Lung (tissue), 12 donors: ENCODE measurements around the gene DNAJC1. TPM values are rescaled to one million over a fixed set of nuclear protein-coding genes. Genes with fewer than 3 reads are reported as not detected.

Source experiments
- ATAC-seq: fragments of 200-7000 bp; cut with Tn5 transposase; one replicate; pipeline ENCODE4 v1.9.1; 2020; ENCODE audit warnings: moderate number of reproducible peaks; ENCODE audit not compliant: insufficient read depth, low FRiP score
- DNase-seq, 3 donors: peaks; one replicate each; pipeline ENCODE4 v3.0.0-alpha.2; 2013 to 2017
- H3K27ac ChIP-seq, 2 donors: one replicate each; pipeline ENCODE4 v1.5.1; 2013; ENCODE audit warnings: mild to moderate bottlenecking in 2 of 2, moderate library complexity in 2 of 2, control low read depth in 1 of 2, inconsistent platforms in 1 of 2, low read depth in 1 of 2, low read length in 1 of 2
- H3K27me3 ChIP-seq, 3 donors: one replicate each; pipeline ENCODE4 v1.5.1; 2013; ENCODE audit warnings: low read length in 2 of 3; ENCODE audit not compliant: control insufficient read depth in 3 of 3, insufficient read depth in 3 of 3
- H3K36me3 ChIP-seq, 4 donors: one replicate each; pipeline ENCODE4 v1.5.1; 2013; ENCODE audit warnings: low read length in 4 of 4, mild to moderate bottlenecking in 1 of 4, moderate library complexity in 1 of 4; ENCODE audit not compliant: control insufficient read depth in 4 of 4, insufficient read depth in 4 of 4
- H3K4me1 ChIP-seq, 5 donors: one replicate each; pipeline ENCODE4 v1.5.1; 2013; ENCODE audit warnings: low read length in 5 of 5, mild to moderate bottlenecking in 2 of 5, moderate library complexity in 1 of 5; ENCODE audit not compliant: control insufficient read depth in 5 of 5, insufficient read depth in 5 of 5
- H3K4me3 ChIP-seq: one replicate; pipeline ENCODE4 v1.5.1; 2013; ENCODE audit warnings: mild to moderate bottlenecking, control low read depth, moderate library complexity
- H3K9ac ChIP-seq, 2 donors: one replicate each; pipeline ENCODE4 v1.5.1; 2013; ENCODE audit warnings: low read length in 2 of 2, control low read depth in 1 of 2; ENCODE audit not compliant: insufficient read depth in 1 of 2
- H3K9me3 ChIP-seq, 4 donors: one replicate each; pipeline ENCODE4 v1.5.1; 2013; ENCODE audit warnings: low read length in 3 of 4, mild to moderate bottlenecking in 1 of 4, moderate library complexity in 1 of 4; ENCODE audit not compliant: control insufficient read depth in 4 of 4, insufficient read depth in 3 of 4
- CTCF ChIP-seq: IDR thresholded peaks from 2 replicates; pipeline ENCODE4 v1.5.1; 2012; ENCODE audit warnings: mild to moderate bottlenecking; ENCODE audit errors: control extremely low read depth, extremely low read depth
- WGBS, 2 donors: extraction: QIAGEN DNeasy Blood & Tissue Kit; methylation state at CpG; one replicate each; pipeline ENCODE4 v1.1.7; 2013; 5-methylcytosine and 5-hydroxymethylcytosine counted together
- polyA plus RNA-seq, 2 donors: library from polyadenylated mRNA; stranded (reverse); fragments of 200-250 nt; gene quantifications; one replicate each; pipeline ENCODE4 v1.2.1, GENCODE V29; 2013
- total RNA-seq, 2 donors: library from RNA; depleted of rRNA in 1 of 2; stranded (reverse); fragments of >200 nt in 1 of 2; gene quantifications; one replicate each; pipeline ENCODE4 v1.2.1, GENCODE V29; 2014 to 2021
- donor health status: control.
- donor health status: control.
- donor health status: Bipolar disorder and iron deficiency.
- donor health status: healthy.
- donor health status: DM: yes; HTN: yes; CAD: no.

DNAJC1 gene
- total and polyA plus RNA-seq, 4 donors, result 31.0 to 38.2 (median 35.6) TPM

GRCh38 chr10:21953585-21954057 is 49.9 kb downstream of the DNAJC1 start:
- ATAC-seq, result peak; percentile 75
- 0 to 2% methylated on average over 1 of the region's 1 CpG for WGBS, 2 donors
- DNase-seq, result peak in 2 of 3 donors; percentile 60 to 70

GRCh38 chr10:21950566-21950965 is 53.0 kb downstream of the DNAJC1 start:
- Histone ChIP-seq H3K4me1 (no peaks in the 10 kb centered on the region), H3K27ac (no peak overlapping the region), H3K4me3 (no peak overlapping the region), H3K36me3 (no peaks in the 10 kb centered on the region), H3K27me3 (no peaks in the 10 kb centered on the region), H3K9ac (no peak overlapping the region), H3K9me3 (no peaks in the 10 kb centered on the region)
- ATAC-seq (no peak), DNase-seq (peak in 1 of 3 donors; percentile 31)
- WGBS, 2 donors, result 62 to 81% methylated on average over 2 of the region's 2 CpGs
- TF ChIP-seq CTCF, result no peak

More at GRCh38 chr10:21953585-21954057, 49.9 kb downstream of the DNAJC1 start:
- Histone ChIP-seq H3K9me3 (no peaks in the 10 kb centered on the region), H3K27ac (no peak overlapping the region), H3K4me1 (no peaks in the 10 kb centered on the region), H3K4me3 (no peak overlapping the region), H3K36me3 (no peaks in the 10 kb centered on the region), H3K9ac (no peak overlapping the region), H3K27me3 (no peaks in the 10 kb centered on the region)
- no peak for TF ChIP-seq CTCF

- ATAC-seq (no peak), DNase-seq (no peak)
- Histone ChIP-seq H3K36me3 (no peaks in the 10 kb centered on the region), H3K4me1 (peaks cover 0 to 15% (median 0%) of the 10 kb centered on the region in 5 donors), H3K4me3 (no peak overlapping the region), H3K27me3 (no peaks in the 10 kb centered on the region), H3K27ac (no peak overlapping the region), H3K9me3 (no peaks in the 10 kb centered on the region), H3K9ac (no peak overlapping the region)
- TF ChIP-seq CTCF, result no peak
Observed at GRCh38 chr10:21946946-21947345, 56.6 kb downstream of the DNAJC1 start.
